ENCODE measurements around the gene IL36RN.

DNA sequence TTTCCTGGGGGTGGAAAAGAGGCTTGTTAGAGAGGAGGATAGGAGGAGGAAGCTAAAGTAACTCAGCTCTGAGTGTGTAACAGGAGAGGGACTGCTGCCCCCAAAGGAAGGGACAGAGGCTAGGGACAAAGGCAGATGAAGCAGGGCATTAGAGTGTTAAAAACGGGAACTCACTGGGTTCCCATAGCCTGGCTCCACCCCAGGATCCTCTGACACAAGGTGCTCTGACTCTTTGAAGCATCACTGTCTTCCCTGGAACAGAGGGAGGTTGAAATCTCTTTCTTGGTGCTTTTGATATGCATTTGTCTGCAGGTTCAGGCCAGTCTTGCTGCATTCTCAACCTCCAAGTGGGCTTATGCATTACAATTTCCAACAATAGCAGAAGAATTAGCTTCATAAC, 30.9 kb upstream of the IL36RN start:
- TF ChIP-seq, protein P1, sequence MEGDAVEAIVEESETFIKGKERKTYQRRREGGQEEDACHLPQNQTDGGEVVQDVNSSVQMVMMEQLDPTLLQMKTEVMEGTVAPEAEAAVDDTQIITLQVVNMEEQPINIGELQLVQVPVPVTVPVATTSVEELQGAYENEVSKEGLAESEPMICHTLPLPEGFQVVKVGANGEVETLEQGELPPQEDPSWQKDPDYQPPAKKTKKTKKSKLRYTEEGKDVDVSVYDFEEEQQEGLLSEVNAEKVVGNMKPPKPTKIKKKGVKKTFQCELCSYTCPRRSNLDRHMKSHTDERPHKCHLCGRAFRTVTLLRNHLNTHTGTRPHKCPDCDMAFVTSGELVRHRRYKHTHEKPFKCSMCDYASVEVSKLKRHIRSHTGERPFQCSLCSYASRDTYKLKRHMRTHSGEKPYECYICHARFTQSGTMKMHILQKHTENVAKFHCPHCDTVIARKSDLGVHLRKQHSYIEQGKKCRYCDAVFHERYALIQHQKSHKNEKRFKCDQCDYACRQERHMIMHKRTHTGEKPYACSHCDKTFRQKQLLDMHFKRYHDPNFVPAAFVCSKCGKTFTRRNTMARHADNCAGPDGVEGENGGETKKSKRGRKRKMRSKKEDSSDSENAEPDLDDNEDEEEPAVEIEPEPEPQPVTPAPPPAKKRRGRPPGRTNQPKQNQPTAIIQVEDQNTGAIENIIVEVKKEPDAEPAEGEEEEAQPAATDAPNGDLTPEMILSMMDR (conservative IDR thresholded peaks at IDR 0.05 in 1 of 2, IDR thresholded peaks at IDR 0.05 in 1 of 2; ENCODE audit: extremely low read depth in 1 of 2, insufficient read depth in 1 of 2, low read depth in 1 of 2, low read length in 2 of 2): no peak
- TF ChIP-seq EZH2 (IDR thresholded peaks at IDR 0.05; ENCODE audit: borderline replicate concordance, low read length): no peak

All from mammary epithelial cell (primary cell).